GM12878 (cell line): ENCODE measurements around the gene CNST. TPM values are rescaled to one million over a fixed set of nuclear protein-coding genes. Genes with fewer than 3 reads are reported as not detected.
"Not testable (repeated sequence)": the region's sequence is repeated elsewhere in the genome, so short reads cannot be mapped to it uniquely, and the experiment has no call there.

ENCODE experiments used
- ATAC-seq: fragments of 200-7000 bp; cut with Tn5 transposase; 3 replicates; pipeline ENCODE4 v1.9.1; 2020; ENCODE audit warnings: mild to moderate bottlenecking, moderate library complexity
- BruUV-seq: library from RNA; stranded (reverse); fragments of 400-500 nt; replicated peaks from 2 replicates; lab custom pipeline; 2021; lab: Mats Ljungman, UMichigan
- CTCF ChIA-PET: fragments of 300-600 bp; sonication (Branson Sonifier 250); formaldehyde crosslinking; extraction: SDS; loops from one replicate; lab custom pipeline; 2021; ENCODE audit warnings: inconsistent platforms; lab: Yijun Ruan, JAX
- POLR2A ChIA-PET: fragments of 350-600 bp; formaldehyde crosslinking; extraction: SDS; loops from one replicate; lab custom pipeline; 2021; ENCODE audit warnings: inconsistent platforms; lab: Charles Lee
- RAD21 ChIA-PET: fragments of 300-600 bp; sonication (Branson Sonifier 250); formaldehyde crosslinking; loops from one replicate; lab custom pipeline; 2023; ENCODE audit warnings: antibody characterized with exemption; ENCODE audit not compliant: unreplicated experiment; lab: Charles Lee
- SMC1A ChIA-PET: fragments of 300-600 bp; sonication (Branson Sonifier 250); formaldehyde crosslinking; loops from one replicate; lab custom pipeline; 2023; ENCODE audit not compliant: unreplicated experiment, uncharacterized antibody; lab: Charles Lee
- DNase-seq: peaks from one replicate; pipeline ENCODE4 v3.0.0-alpha.2; 2011; ENCODE audit warnings: low read depth, low spot score
- FAIRE-seq: peaks from 3 replicates; lab custom pipeline; 2011; peaks lifted over from hg19 to GRCh38; lab: Jason Lieb, UNC
- H2AFZ ChIP-seq: 2 replicates; pipeline ENCODE4 v1.6.0; 2011; ENCODE audit warnings: low read depth, low read length, control low read depth; ENCODE audit not compliant: control insufficient read depth
- H3K27ac ChIP-seq: 2 replicates; pipeline ENCODE4 v1.5.1; 2011; ENCODE audit warnings: control low read depth; ENCODE audit not compliant: control insufficient read depth, insufficient read depth
- H3K27me3 ChIP-seq, 2 experiments: replicated peaks in 1 of 2; 2 replicates each; pipeline versions ENCODE4 v1.6.0 to v1.6.1; 2011; ENCODE audit warnings: low read length in 1 of 2; ENCODE audit not compliant: control insufficient read depth in 2 of 2, insufficient read depth in 2 of 2
- H3K36me3 ChIP-seq, 2 experiments: 2 replicates each; pipeline ENCODE4 v1.5.1; 2011; ENCODE audit warnings: low read length in 1 of 2; ENCODE audit not compliant: control insufficient read depth in 2 of 2, insufficient read depth in 2 of 2
- H3K4me1 ChIP-seq: 2 replicates; pipeline ENCODE4 v1.6.1; 2011; ENCODE audit warnings: mild to moderate bottlenecking, low read length, moderate library complexity, mixed read lengths; ENCODE audit not compliant: control insufficient read depth, insufficient read depth
- H3K4me2 ChIP-seq: 2 replicates; pipeline ENCODE4 v1.6.0; 2011; ENCODE audit warnings: control low read depth; ENCODE audit not compliant: control insufficient read depth, insufficient read depth
- H3K4me3 ChIP-seq: fragments of 200-600 bp; sonication (generic); 2 replicates; pipeline ENCODE4 v1.5.1; 2016
- H3K79me2 ChIP-seq: 2 replicates; pipeline ENCODE4 v1.6.0; 2011; ENCODE audit warnings: low read length; ENCODE audit not compliant: control insufficient read depth, insufficient read depth
- H3K9ac ChIP-seq: 2 replicates; pipeline ENCODE4 v1.8.0; 2011; ENCODE audit warnings: low read length, control low read depth, mixed read lengths; ENCODE audit not compliant: control insufficient read depth, insufficient read depth
- H3K9me3 ChIP-seq: replicated peaks from 3 replicates; pipeline ENCODE4 v1.5.1; 2011; ENCODE audit warnings: mild to moderate bottlenecking, low read length; ENCODE audit not compliant: control insufficient read depth, insufficient read depth
- H4K20me1 ChIP-seq: 2 replicates; pipeline ENCODE4 v1.6.0; 2011; ENCODE audit not compliant: control insufficient read depth, insufficient read depth
- BMI1 ChIP-seq: fragments of 450-650 bp; IDR thresholded peaks from 2 replicates; pipeline ENCODE4 v1.6.1; 2016; ENCODE audit warnings: mild to moderate bottlenecking, moderate library complexity, borderline replicate concordance
- IRF4 ChIP-seq: IDR thresholded peaks from 2 replicates; pipeline ENCODE4 v1.6.1; 2011; ENCODE audit warnings: low read depth, low read length
- NFYB ChIP-seq: IDR thresholded peaks from 2 replicates; pipeline ENCODE4 v1.6.1; 2011; ENCODE audit warnings: low read depth, mild to moderate bottlenecking, low read length, improper control_type of control experiment, moderate library complexity; ENCODE audit not compliant: insufficient read depth
- RFX5 ChIP-seq: IDR thresholded peaks from 2 replicates; pipeline ENCODE4 v1.6.1; 2011; ENCODE audit warnings: low read depth, low read length, improper control_type of control experiment
- TCF7 ChIP-seq: IDR thresholded peaks from 2 replicates; pipeline ENCODE4 v1.6.1; 2014; ENCODE audit warnings: antibody characterized with exemption, borderline replicate concordance
- WGBS: methylation state at CpG from one replicate; pipeline ENCODE4 v1.1.6; 2016; ENCODE audit warnings: low lambda C conversion rate; ENCODE audit not compliant: insufficient replicate concordance, insufficient coverage; ENCODE audit errors: missing lambda C conversion rate; 5-methylcytosine and 5-hydroxymethylcytosine counted together
- in situ Hi-C: fragments of 300-500 bp; cut with MboI; formaldehyde crosslinking; loops from 9 replicates; pipeline ENCODE4 v1.14.3; 2018; ENCODE audit warnings: mixed read lengths
- intact Hi-C: fragments of 100-400 bp; cut with micrococcal nuclease; formaldehyde crosslinking; loops from one replicate; pipeline ENCODE4 v1.14.2; 2022; ENCODE audit not compliant: unreplicated experiment
- polyA plus RNA-seq, 11 experiments: library from polyadenylated mRNA; depleted of rRNA in 4 of 11; unstranded in 6 of 11; stranded (reverse) in 5 of 11; fragments of >200 nt; fragmentation: Nextera tagmentation in 4 of 11; fragmentation: Illumina TruSeq in 1 of 11; extraction: Ambion mirVana in 4 of 11; extraction: Trizol in 1 of 11; gene quantifications; 1 replicate in 1 of 11; 2 replicates in 10 of 11; pipeline versions ENCODE4 v1.2.1 to v1.2.3, GENCODE V29; 2011 to 2016; ENCODE audit warnings: inconsistent platforms in 2 of 11, missing spikeins in 2 of 11, low read depth in 1 of 11
- total RNA-seq, 4 experiments: library from RNA; depleted of rRNA in 3 of 4; stranded (reverse); fragments of >200 nt in 3 of 4; fragmentation: Illumina TruSeq in 1 of 4; extraction: Trizol in 1 of 4; gene quantifications; 2 replicates each; pipeline versions ENCODE4 v1.2.1 to v1.2.3, GENCODE V29; 2013 to 2021
- TF ChIP-seq, protein P1 (sequence below): fragments of 450-650 bp; IDR thresholded peaks from 2 replicates; pipeline ENCODE4 v1.6.1; 2018; ENCODE audit warnings: mild to moderate bottlenecking, low read depth, moderate library complexity; ENCODE audit not compliant: partially characterized antibody

Gene CNST
- total and polyA plus RNA-seq, 10 of the 15 experiments (the other 5 are each of a cell fraction or from before 2014, with no cell fraction given) = 4.8 to 16.2 (median 12.3) TPM

GRCh38 chr1:246691622-246692495, 125.6 kb downstream of the CNST start:
- no peak for DNase-seq
- H3K36me3 ChIP-seq = no peaks in the 10 kb centered on the region
- H3K9me3 ChIP-seq = no peaks in the 10 kb centered on the region; the same call in 2 of the 3 replicates
- ChIA-PET RAD21 (no interaction called here), POLR2A (no interaction called here), SMC1A (interaction anchor here (0.9 to 1.8 kb wide), 5 partner anchors 18 to 198 kb away, joined by 3 to 5 read pairs (median 3); no protein-coding TSS in a partner anchor), CTCF (interaction anchor here (0.6 to 3.1 kb wide), 6 partner anchors 18 to 268 kb away, joined by 3 to 16 read pairs (median 3); partner anchors contain the start of genes CNST and TFB2M)
- H3K79me2 ChIP-seq = no peaks in the 10 kb centered on the region
- no peak for ATAC-seq
- WGBS = 54% methylated on average over 15 of the region's 15 CpGs
- H4K20me1 ChIP-seq = no peaks in the 10 kb centered on the region
- H2AFZ ChIP-seq = no peak overlapping the region
- in situ Hi-C loops = loop anchor here (10.0 kb wide), 1 partner anchor 1537 kb away; the partner anchor contains the start of gene KIF26B
- no peak overlapping the region for H3K4me2 ChIP-seq
- no peaks in the 10 kb centered on the region for H3K27me3 ChIP-seq
- no peak overlapping the region for H3K27ac ChIP-seq
- no peaks in the 10 kb centered on the region for H3K4me1 ChIP-seq
- no peak overlapping the region for H3K9ac ChIP-seq
- no TSS peak for BruUV-seq
- FAIRE-seq = no peak
- no peak for TF ChIP-seq RFX5
- no peak for TF ChIP-seq IRF4
- no peak for TF ChIP-seq TCF7
- TF ChIP-seq, protein P1, sequence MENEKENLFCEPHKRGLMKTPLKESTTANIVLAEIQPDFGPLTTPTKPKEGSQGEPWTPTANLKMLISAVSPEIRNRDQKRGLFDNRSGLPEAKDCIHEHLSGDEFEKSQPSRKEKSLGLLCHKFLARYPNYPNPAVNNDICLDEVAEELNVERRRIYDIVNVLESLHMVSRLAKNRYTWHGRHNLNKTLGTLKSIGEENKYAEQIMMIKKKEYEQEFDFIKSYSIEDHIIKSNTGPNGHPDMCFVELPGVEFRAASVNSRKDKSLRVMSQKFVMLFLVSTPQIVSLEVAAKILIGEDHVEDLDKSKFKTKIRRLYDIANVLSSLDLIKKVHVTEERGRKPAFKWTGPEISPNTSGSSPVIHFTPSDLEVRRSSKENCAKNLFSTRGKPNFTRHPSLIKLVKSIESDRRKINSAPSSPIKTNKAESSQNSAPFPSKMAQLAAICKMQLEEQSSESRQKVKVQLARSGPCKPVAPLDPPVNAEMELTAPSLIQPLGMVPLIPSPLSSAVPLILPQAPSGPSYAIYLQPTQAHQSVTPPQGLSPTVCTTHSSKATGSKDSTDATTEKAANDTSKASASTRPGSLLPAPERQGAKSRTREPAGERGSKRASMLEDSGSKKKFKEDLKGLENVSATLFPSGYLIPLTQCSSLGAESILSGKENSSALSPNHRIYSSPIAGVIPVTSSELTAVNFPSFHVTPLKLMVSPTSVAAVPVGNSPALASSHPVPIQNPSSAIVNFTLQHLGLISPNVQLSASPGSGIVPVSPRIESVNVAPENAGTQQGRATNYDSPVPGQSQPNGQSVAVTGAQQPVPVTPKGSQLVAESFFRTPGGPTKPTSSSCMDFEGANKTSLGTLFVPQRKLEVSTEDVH = no peak
- peak; percentile 74 for TF ChIP-seq BMI1
- TF ChIP-seq NFYB = no peak
- H3K4me3 ChIP-seq = no peak overlapping the region
- intact Hi-C loops = no loop called here

DNA sequence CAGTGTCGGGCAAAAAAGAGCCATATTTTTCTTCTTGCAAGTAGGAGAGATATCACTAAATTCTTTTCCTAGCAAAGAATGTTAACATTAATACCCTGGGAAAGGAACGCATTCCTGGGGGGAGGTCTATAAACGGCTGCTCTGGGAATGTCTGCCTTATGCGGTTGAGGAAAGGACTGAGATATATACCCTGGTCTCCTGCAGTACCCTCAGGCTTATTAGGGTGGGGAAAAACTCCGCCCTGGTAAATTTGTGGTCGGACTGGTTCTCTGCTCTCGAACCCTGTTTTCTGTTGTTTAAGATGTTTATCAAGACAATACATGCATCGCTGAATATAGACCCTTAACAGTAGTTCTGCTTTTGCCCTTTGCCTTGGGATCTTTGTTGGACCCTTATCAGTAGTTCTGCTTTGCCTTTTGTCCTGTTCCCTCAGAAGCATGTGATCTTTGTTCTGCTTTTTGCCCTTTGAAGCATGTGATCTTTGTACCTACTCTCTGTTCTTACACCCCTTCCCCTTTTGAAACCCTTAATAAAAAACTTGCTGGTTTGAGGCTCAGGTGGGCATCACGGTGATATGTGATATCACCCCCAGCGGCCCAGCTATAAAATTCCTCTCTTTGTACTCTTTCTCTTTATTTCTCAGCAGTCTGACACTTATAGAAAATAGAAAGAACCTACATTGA, 128.1 kb downstream of the CNST start:
- intact Hi-C loops = not testable (repeated sequence)

More for the DNA sequence above, 128.1 kb downstream of the CNST start:
- H3K27me3 ChIP-seq, H3K27ac ChIP-seq, H2AFZ ChIP-seq, H3K79me2 ChIP-seq, H3K4me2 ChIP-seq, H3K4me3 ChIP-seq, SMC1A ChIA-PET, H3K9me3 ChIP-seq, H3K9ac ChIP-seq, DNase-seq, BruUV-seq, H3K4me1 ChIP-seq, ATAC-seq, H4K20me1 ChIP-seq, FAIRE-seq, H3K36me3 ChIP-seq: not testable (repeated sequence)
- RAD21 ChIA-PET = interaction anchor here (0.6 kb wide), 1 partner anchor 339 kb away, joined by 3 read pairs; no protein-coding TSS in a partner anchor
- WGBS = 82% methylated on average over 10 of the region's 10 CpGs
- CTCF ChIA-PET = interaction anchor here (1.6 to 4.1 kb wide), 3 partner anchors 64 to 196 kb away, joined by 4 to 18 read pairs (median 4); no protein-coding TSS in a partner anchor
- POLR2A ChIA-PET = interaction anchor here (0.6 kb wide), 1 partner anchor 27 kb away, joined by 4 read pairs; no protein-coding TSS in a partner anchor
- in situ Hi-C loops = loop anchor here (10.0 kb wide), 1 partner anchor 1540 kb away; the partner anchor contains the start of gene KIF26B
